Vagina (tissue), 2 donors: ENCODE data around the gene CSTF2T. TPM values are rescaled to one million over a fixed set of nuclear protein-coding genes. Genes with fewer than 3 reads are reported as not detected.

Experiments used
- DNase-seq, 2 donors: peaks; one replicate each; pipeline ENCODE4 v3.0.0-alpha.2; 2017; ENCODE audit errors: extremely low spot score in 2 of 2
- H3K27ac ChIP-seq: fragments of 200-600 bp; sonication (generic); one replicate; pipeline ENCODE4 v1.5.1; 2019
- H3K27me3 ChIP-seq: fragments of 200-600 bp; sonication (generic); one replicate; pipeline ENCODE4 v1.5.1; 2019
- H3K36me3 ChIP-seq, 2 donors: fragments of 200-600 bp; sonication (generic); one replicate each; pipeline ENCODE4 v1.5.1; 2017 to 2019
- H3K4me1 ChIP-seq: fragments of 200-600 bp; sonication (generic); one replicate; pipeline ENCODE4 v1.5.1; 2019
- H3K4me3 ChIP-seq, 2 donors: fragments of 200-600 bp; sonication (generic); 1 replicate in 1 of 2; 2 replicates in 1 of 2; pipeline ENCODE4 v1.5.1; 2016 to 2019
- H3K9me3 ChIP-seq: fragments of 200-600 bp; sonication (generic); one replicate; pipeline ENCODE4 v1.5.1; 2019
- CTCF ChIP-seq, 3 experiments: fragments of 450-650 bp in 2 of 3; fragments of 200-600 bp in 1 of 3; sonication (generic) in 1 of 3; IDR thresholded peaks; one replicate each; pipeline ENCODE4 v1.5.1; 2017 to 2019; ENCODE audit warnings: antibody characterized with exemption in 3 of 3, mild to moderate bottlenecking in 2 of 3, moderate library complexity in 2 of 3
- POLR2A ChIP-seq, 2 donors: fragments of 450-650 bp; IDR thresholded peaks; one replicate each; pipeline ENCODE4 v1.6.1; 2017; ENCODE audit warnings: antibody characterized with exemption in 2 of 2, mild to moderate bottlenecking in 2 of 2, moderate library complexity in 2 of 2
- POLR2AphosphoS5 ChIP-seq, 2 donors: sonication (generic); formaldehyde crosslinking; IDR thresholded peaks; one replicate each; pipeline ENCODE4 v1.9.0; 2017; ENCODE audit warnings: antibody characterized with exemption in 2 of 2, mild to moderate bottlenecking in 2 of 2, low read depth in 1 of 2; ENCODE audit not compliant: insufficient read depth in 1 of 2
- intact Hi-C: fragments of 100-400 bp; cut with DNase I; formaldehyde crosslinking; loops from one replicate; pipeline ENCODE4 v1.15.1; 2023
- total RNA-seq: library from RNA; depleted of rRNA; stranded (reverse); fragments of >200 nt; gene quantifications from one replicate; pipeline ENCODE4 v1.2.3, GENCODE V29; 2016

Gene CSTF2T
- total RNA-seq, 1 donor from 2014 or later = 12.0 TPM

- Histone ChIP-seq H3K4me1 (peaks cover 8% of the 10 kb centered on the region), H3K27me3 (no peaks in the 10 kb centered on the region), H3K9me3 (no peaks in the 10 kb centered on the region), H3K4me3 (no peak overlapping the region), H3K36me3 (no peaks in the 10 kb centered on the region), H3K27ac (no peak overlapping the region)
- intact Hi-C loops = no loop called here
- DNase-seq = no peak
- TF ChIP-seq CTCF (IDR thresholded peaks at IDR 0.05) (no peak), POLR2A (IDR thresholded peaks at IDR 0.05) (no peak)
These were observed 31.6 kb downstream of the CSTF2T start for GRCh38 chr10:51667678-51668335.

- intact Hi-C loops = no loop called here
- no peaks in the 10 kb centered on the region for H3K27me3 ChIP-seq
- no peak overlapping the region for H3K27ac ChIP-seq
- H3K9me3 ChIP-seq = no peaks in the 10 kb centered on the region
- no peak overlapping the region for H3K4me3 ChIP-seq
- TF ChIP-seq POLR2AphosphoS5 (IDR thresholded peaks at IDR 0.05; ENCODE audit: insufficient read depth in 1 of 2, low read depth in 1 of 2) (no peak), POLR2A (IDR thresholded peaks at IDR 0.05) (no peak), CTCF (IDR thresholded peaks at IDR 0.05) (no peak)
- H3K36me3 ChIP-seq = no peaks in the 10 kb centered on the region
- peaks cover 8% of the 10 kb centered on the region for H3K4me1 ChIP-seq
- DNase-seq = no peak
These were observed 32.9 kb downstream of the CSTF2T start for GRCh38 chr10:51666456-51666855.

DNA sequence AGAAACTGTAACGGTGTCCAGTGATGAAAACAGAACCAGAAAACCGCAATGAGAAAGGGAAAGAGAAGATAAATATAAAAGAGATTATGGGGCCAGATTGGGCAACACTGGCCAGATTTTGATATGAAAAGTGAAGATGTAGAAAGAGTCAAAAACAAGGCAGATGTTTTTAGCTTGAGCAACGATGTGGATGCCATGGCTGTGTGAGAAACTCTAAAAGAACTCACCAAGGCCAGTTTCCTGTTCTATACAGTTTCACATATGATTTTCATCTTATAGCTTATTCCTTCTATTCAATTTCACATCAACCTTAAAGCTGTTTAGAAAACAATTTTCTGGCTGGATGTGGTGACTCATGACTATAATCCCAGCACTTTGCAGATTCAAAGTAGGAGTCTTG, 36.3 kb downstream of the CSTF2T start:
- no peaks in the 10 kb centered on the region for H3K36me3 ChIP-seq
- no peak overlapping the region for H3K27ac ChIP-seq
- H3K9me3 ChIP-seq = no peaks in the 10 kb centered on the region
- no peak overlapping the region for H3K4me3 ChIP-seq
- intact Hi-C loops = no loop called here
- H3K4me1 ChIP-seq = peaks cover 11% of the 10 kb centered on the region
- TF ChIP-seq POLR2AphosphoS5 (IDR thresholded peaks at IDR 0.05; ENCODE audit: insufficient read depth in 1 of 2, low read depth in 1 of 2) = no peak
- no peak for TF ChIP-seq POLR2A (IDR thresholded peaks at IDR 0.05)
- TF ChIP-seq CTCF (IDR thresholded peaks at IDR 0.05) = no peak
- no peaks in the 10 kb centered on the region for H3K27me3 ChIP-seq
- DNase-seq = no peak

GRCh38 chr10:51659344-51659743, 40.1 kb downstream of the CSTF2T start:
- Histone ChIP-seq H3K4me3 (no peak overlapping the region), H3K27ac (no peak overlapping the region), H3K27me3 (no peaks in the 10 kb centered on the region), H3K36me3 (no peaks in the 10 kb centered on the region), H3K4me1 (peaks cover 10% of the 10 kb centered on the region), H3K9me3 (no peaks in the 10 kb centered on the region)
- intact Hi-C loops = no loop called here
- DNase-seq = no peak
- TF ChIP-seq CTCF (IDR thresholded peaks at IDR 0.05) = no peak
- TF ChIP-seq POLR2AphosphoS5 (IDR thresholded peaks at IDR 0.05; ENCODE audit: insufficient read depth in 1 of 2, low read depth in 1 of 2) = no peak
- TF ChIP-seq POLR2A (IDR thresholded peaks at IDR 0.05) = no peak

GRCh38 chr10:51658000-51658399, 41.4 kb downstream of the CSTF2T start:
- H3K27me3 ChIP-seq = no peaks in the 10 kb centered on the region
- TF ChIP-seq POLR2A (IDR thresholded peaks at IDR 0.05) = no peak
- no peak for TF ChIP-seq POLR2AphosphoS5 (IDR thresholded peaks at IDR 0.05; ENCODE audit: insufficient read depth in 1 of 2, low read depth in 1 of 2)
- TF ChIP-seq CTCF (IDR thresholded peaks at IDR 0.05) = no peak
- no peaks in the 10 kb centered on the region for H3K36me3 ChIP-seq
- intact Hi-C loops = no loop called here
- no peak overlapping the region for H3K4me3 ChIP-seq
- DNase-seq = no peak
- no peak overlapping the region for H3K27ac ChIP-seq
- peaks cover 19% of the 10 kb centered on the region for H3K4me1 ChIP-seq
- no peaks in the 10 kb centered on the region for H3K9me3 ChIP-seq
